HK-2 (cell line): ENCODE results near the gene LRRC74A.
"Not testable (repeated sequence)": the region's sequence is repeated elsewhere in the genome, so short reads cannot be mapped to it uniquely, and the experiment has no call there.

Experiments
- DNase-seq: peaks from one replicate; pipeline ENCODE4 v3.0.0-alpha.2; 2018; ENCODE audit not compliant: unreplicated experiment

LRRC74A gene

GRCh38 chr14:76887191-76887590 lies 61.0 kb downstream of the LRRC74A start:
- DNase-seq, result no peak

DNA sequence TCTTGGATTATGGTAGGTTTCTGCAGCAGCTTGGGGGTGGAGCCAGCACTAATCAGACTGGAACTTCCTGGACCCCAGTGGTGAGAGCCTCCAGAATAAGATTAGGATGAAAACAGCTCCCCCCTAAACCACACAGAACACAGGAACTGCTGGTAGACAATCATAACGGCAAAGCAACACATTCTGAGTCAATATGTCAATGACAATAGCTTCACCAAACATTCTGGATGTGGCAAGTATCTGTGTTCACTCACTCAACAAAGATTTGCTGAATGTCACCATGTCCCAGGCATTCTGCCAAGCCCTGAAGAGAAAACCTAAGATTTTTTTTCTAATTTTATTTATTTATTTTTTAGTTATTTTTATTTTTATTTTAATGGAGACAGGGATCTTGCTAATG lies 65.2 kb downstream of the LRRC74A start:
- no peak for DNase-seq

DNA sequence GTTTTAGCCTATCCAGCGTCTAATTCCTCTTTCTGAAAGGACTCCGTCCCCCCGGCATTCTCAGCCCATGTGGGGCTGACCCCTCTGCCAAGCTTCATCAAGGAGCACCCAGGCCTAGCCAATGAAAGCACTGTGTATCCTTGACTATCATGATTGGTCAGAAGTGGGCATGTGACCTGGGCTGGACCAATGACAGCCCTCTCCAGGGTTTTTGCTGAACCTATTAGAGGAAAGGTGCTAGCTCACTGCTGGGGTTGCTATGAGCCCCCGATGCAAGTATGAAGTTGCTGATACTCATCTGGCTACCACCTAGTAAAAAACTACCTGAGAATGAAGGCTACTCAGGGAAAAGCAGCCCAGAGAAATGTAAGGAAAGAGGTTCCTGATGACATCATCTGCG lies 68.1 kb downstream of the LRRC74A start:
- DNase-seq, result no peak

- DNase-seq, result not testable (repeated sequence)
Observed at GRCh38 chr14:76898006-76898405, 71.8 kb downstream of the LRRC74A start.

GRCh38 chr14:76900682-76901081 lies 74.5 kb downstream of the LRRC74A start:
- DNase-seq, result no peak

DNA sequence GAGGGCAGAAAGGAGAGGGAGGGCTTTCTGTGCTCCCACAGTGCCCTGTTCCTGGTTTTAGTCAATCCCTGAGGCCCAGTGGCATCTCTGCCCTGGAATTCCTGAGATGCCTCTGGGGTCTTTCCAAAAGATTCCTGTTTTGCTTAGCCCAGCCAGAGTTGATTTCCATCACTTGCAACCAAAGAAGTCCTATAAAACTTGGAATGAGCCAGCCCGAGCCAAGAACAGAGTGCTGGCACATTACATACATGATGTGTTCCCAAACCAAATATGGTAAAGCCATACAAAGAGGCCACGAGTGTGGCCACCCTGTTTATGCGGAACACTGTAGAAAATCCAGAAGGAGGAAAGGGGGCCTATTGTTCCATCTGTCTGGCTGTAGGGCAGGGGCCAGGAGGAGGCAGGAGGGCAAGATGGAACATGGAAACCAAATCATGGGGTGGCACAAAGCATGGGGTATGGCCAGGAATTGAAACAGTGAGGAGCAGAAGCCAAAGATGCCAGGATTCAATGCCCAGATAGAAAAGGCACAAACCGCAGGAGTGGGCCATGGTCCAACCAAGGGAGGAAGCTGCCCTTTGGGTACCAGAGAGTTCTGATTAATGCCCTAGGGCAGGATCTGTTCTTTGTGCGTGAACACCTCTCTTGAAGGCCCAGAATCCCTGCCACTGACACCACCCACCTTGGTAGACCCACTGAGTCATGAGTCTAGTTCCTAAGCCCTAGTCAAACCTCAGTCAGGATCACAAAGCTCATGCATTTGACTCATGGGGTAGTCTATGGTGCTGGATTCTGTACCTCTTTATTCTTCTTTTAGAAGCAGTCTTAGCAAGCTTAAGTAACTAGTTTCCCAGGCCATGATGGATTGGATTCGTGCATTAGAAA lies 75.2 kb downstream of the LRRC74A start:
- no peak for DNase-seq

- no peak for DNase-seq
Observed at GRCh38 chr14:76902591-76902990, 76.4 kb downstream of the LRRC74A start.

DNA sequence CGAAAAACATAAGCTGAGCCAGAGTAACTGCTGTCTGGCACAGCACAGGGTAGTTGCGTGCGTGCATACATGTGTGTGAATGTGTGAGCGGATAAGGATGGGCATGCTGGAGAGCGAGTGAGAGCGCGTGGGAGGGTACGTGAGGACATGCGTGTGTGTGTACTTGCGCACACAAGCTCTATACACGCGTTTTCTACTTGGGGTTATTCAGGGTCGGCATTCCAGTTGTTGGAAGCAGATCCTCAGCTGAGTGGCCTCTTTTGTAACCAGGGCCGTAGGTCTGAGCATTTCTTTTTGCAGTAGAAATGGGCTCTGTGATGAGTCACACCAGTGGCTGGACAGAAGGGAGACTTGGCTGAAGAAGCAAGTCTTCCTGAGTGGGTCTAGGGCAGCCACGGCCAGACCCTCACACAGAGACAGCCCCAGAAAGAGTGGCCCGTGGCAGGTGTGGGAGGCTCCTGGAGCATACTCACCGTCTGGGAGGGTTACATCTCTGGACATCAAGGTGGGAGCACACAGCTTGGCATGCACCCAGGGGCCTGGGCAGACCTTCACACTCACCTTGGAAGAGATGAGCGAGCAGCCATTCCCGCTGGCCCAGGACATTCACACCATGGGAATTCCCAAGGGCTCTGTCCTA lies 78.0 kb downstream of the LRRC74A start:
- DNase-seq, result no peak

GRCh38 chr14:76904740-76905569 lies 78.7 kb downstream of the LRRC74A start:
- DNase-seq, result peak; percentile 92

- no peak for DNase-seq
Observed at GRCh38 chr14:76908834-76909233, 82.6 kb downstream of the LRRC74A start.

DNA sequence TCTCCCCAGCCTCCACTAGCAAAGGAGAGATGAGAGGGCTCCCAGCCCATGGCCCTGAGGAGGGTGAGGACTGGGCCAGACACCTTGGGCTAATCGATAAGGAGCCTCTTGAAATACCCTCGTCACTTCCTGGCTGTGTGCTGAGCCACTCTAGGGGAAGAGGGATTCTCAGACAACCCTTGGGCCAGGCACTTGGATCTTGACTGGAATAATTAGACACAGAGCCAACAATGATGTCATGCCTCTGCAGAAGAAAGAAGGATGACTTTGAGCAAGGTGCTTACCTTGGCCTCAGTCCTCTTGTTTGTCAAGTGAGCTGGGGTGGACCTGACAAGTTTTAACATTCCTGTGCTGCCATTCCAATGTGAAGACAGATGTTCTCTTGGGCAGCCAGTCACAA lies 83.1 kb downstream of the LRRC74A start:
- DNase-seq, result no peak

DNA sequence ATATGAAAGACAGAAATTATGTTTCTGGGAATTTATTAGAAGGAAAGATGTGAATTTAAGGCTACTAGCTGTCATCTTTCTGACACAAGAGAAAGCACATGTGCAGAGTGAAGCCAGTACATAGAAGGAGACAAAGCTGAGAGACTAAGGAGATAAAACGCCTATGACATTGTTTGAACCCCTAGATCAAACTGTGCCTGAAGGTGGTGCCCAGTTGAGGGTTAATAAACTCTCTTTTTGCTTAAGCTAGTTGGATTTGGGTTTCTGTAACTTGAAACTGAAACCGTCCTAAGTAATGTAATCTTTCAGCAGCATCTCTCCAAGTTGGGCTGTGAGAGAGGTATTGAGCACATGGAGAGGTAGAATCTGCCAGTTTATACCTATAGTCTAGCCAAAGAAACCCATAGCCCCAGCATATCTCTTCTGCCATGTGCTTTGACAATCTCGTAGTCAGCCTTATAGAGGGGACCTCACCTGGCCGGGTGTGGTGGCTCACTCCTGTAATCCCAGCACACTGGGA lies 84.2 kb downstream of the LRRC74A start:
- no peak for DNase-seq

DNA sequence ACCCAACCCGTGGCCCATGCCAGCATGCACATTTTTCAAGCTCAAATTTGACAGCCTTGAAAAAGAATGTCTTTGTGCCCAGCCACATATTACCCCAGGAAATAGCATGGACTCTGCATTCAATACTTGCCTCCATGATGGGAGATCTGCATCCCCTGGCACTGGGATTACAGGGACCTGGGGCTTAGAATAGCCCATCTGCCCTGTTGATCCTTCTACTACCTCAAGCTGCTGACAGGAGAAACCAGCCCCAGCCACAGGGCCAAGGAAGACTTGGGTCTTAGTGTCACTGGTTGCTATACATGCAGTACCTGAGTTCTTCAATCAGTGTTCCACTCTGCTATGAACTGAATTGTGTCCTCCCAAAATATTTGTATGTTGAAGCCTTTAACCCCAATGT lies 85.3 kb downstream of the LRRC74A start:
- no peak for DNase-seq

GRCh38 chr14:76914533-76915081 lies 88.4 kb downstream of the LRRC74A start:
- DNase-seq, result not testable (repeated sequence)

DNA sequence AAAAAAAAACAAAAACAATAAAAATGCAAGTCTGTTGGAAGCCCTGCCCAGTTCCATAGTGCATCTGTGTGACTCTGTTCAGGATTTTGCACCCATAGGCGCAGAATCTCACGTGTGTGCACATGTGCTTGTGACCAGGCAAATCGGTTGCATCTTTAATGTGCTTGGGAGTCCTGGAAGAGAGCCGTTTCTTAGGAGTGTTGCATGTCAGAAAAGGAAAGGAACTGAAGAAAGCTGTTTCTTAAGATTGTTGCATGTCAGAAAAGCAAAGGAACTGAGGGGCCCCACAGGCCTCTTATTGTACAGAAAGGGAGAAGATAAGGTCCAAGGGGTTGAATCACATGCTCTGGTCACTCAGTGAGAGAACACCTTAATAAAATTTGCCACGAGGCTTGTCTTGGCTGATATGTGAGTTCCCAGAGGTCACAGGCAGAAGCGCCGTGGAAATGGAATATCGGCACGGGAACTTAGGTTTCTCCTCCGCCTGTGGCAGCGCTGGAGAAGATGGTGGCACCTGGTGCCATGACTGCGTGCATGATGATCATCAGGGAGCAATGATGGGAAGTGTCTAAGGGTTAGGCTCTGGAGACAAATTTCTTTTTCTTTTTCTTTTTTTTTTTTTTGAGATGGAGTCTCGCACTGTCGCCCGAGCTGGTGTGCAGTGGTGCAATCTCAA lies 90.0 kb downstream of the LRRC74A start:
- DNase-seq, result no peak

DNA sequence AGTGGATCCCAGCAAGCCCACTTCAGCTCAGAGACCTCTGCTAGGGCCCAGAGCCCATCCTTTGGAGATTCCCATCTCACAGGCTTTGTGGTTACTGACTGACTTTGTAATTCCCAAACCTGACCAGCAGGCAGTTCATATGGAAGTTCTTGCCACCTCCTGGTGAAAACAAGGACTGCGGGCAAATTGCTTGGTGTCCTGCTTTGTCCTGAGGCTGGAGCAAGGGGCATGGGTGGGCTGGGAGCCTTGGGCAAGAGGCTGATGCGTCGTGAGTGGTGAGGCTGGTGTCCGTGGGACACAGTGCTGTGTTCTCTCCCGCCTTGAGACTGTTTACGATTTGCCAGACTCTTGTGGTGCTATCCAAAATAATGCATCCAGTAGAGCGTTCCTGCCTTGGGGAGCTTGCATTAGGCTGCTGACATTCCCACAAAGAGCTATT lies 91.0 kb downstream of the LRRC74A start:
- peak; percentile 61 for DNase-seq

GRCh38 chr14:76917745-76918255 lies 91.6 kb downstream of the LRRC74A start:
- no peak for DNase-seq

DNA sequence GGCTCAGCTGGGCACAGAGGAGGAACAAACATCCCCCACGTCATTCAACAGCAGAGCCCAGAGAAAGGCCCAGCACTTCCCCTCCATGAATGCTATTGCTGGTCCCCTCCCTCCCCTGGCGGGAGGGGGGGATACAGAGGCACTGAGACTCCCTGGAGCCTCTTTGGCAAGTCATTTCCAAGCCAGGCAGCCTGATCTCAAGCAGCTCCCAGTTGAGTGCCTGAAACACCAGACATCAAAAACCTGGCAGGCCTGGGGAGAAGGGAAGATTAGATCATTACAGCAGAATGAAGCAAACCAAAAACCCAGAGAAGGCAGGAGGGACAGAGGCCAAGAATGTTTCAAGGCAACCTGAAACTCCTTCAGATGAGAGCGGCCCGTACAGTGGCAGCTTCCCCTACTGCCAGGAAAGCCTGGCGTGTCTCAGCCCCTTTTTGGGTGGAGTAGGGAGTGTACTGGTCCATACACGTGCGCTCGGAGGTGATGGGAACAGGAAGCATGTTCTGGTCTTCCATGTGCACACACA lies 92.1 kb downstream of the LRRC74A start:
- DNase-seq, result peak; percentile 46

GRCh38 chr14:76918782-76919394 lies 92.7 kb downstream of the LRRC74A start:
- peak; percentile 89 for DNase-seq
